GM12891 (cell line): ENCODE data around the gene SYNCRIP.

Experiments used
- PAX5 ChIP-seq: IDR thresholded peaks from 2 replicates; pipeline ENCODE4 v1.6.1; 2011; ENCODE audit warnings: low read length, moderate library complexity, mild to moderate bottlenecking; ENCODE audit not compliant: insufficient read depth, severe bottlenecking
- POLR2A ChIP-seq: IDR thresholded peaks from 2 replicates; pipeline ENCODE4 v1.6.1; 2011; ENCODE audit warnings: low read depth, low read length, control low read depth
- POLR2AphosphoS5 ChIP-seq: IDR thresholded peaks from 2 replicates; pipeline ENCODE4 v1.6.1; 2011; ENCODE audit warnings: low read depth, low read length, control low read depth
- POU2F2 ChIP-seq: IDR thresholded peaks from 2 replicates; pipeline ENCODE4 v1.6.1; 2011; ENCODE audit warnings: low read depth, mild to moderate bottlenecking, control low read depth, low read length, moderate library complexity
- SPI1 ChIP-seq: IDR thresholded peaks from 2 replicates; pipeline ENCODE4 v1.6.1; 2011; ENCODE audit warnings: low read depth, low read length, control low read depth
- TAF1 ChIP-seq: IDR thresholded peaks from 2 replicates; pipeline ENCODE4 v1.6.1; 2011; ENCODE audit warnings: low read depth, low read length, control low read depth

GRCh38 chr6:85565736-85566135 is 77.0 kb downstream of the SYNCRIP start:
- TF ChIP-seq POLR2AphosphoS5 (no peak), TAF1 (no peak), POLR2A (no peak), SPI1 (no peak), PAX5 (no peak), POU2F2 (no peak)
